Esophagus squamous epithelium (tissue), 4 donors: ENCODE measurements around the gene HK2.

Source experiments
- CTCF ChIP-seq, 6 experiments: fragments of 450-650 bp in 4 of 6; fragments of 200-600 bp in 2 of 6; sonication (generic) in 2 of 6; IDR thresholded peaks; one replicate each; pipeline ENCODE4 v1.5.1; 2016 to 2019; ENCODE audit warnings: antibody characterized with exemption in 6 of 6, mild to moderate bottlenecking in 4 of 6, moderate library complexity in 4 of 6
- POLR2A ChIP-seq, 4 donors: fragments of 450-650 bp; IDR thresholded peaks; one replicate each; pipeline ENCODE4 v1.6.1; 2017; ENCODE audit warnings: antibody characterized with exemption in 4 of 4, mild to moderate bottlenecking in 4 of 4, moderate library complexity in 3 of 4

GRCh38 chr2:74891136-74891764 lies 57.3 kb downstream of the HK2 start:
- TF ChIP-seq POLR2A (IDR thresholded peaks at IDR 0.05), result no peak
- TF ChIP-seq CTCF (IDR thresholded peaks at IDR 0.05), result no peak
